Hepatocyte (in vitro differentiated cells): ENCODE data around the gene NME7. TPM values are rescaled to one million over a fixed set of nuclear protein-coding genes. Genes with fewer than 3 reads are reported as not detected.

Source experiments
- DNase-seq: peaks from one replicate; pipeline ENCODE4 v3.0.0-alpha.2; 2016; ENCODE audit warnings: low spot score
- H2AFZ ChIP-seq: fragments of 200-600 bp; sonication (generic); 2 replicates; pipeline ENCODE4 v1.6.0; 2016; ENCODE audit warnings: antibody characterized with exemption, mild to moderate bottlenecking
- H3K27ac ChIP-seq: fragments of 200-600 bp; sonication (generic); 2 replicates; pipeline ENCODE4 v1.5.1; 2016; ENCODE audit warnings: mild to moderate bottlenecking
- H3K27me3 ChIP-seq: fragments of 200-600 bp; sonication (generic); 2 replicates; pipeline ENCODE4 v1.6.1; 2016
- H3K36me3 ChIP-seq: fragments of 200-600 bp; sonication (generic); replicated peaks from 2 replicates; pipeline ENCODE4 v1.5.1; 2016; ENCODE audit warnings: low read depth; ENCODE audit not compliant: insufficient read depth
- H3K4me1 ChIP-seq: fragments of 200-600 bp; sonication (generic); 2 replicates; pipeline ENCODE4 v1.5.1; 2016; ENCODE audit warnings: mild to moderate bottlenecking, moderate library complexity; ENCODE audit not compliant: insufficient read depth
- H3K4me2 ChIP-seq: fragments of 200-600 bp; sonication (generic); 2 replicates; pipeline ENCODE4 v1.6.0; 2016
- H3K4me3 ChIP-seq: fragments of 200-600 bp; sonication (generic); 2 replicates; pipeline ENCODE4 v1.5.1; 2016; ENCODE audit warnings: mild to moderate bottlenecking
- H3K79me2 ChIP-seq: fragments of 200-600 bp; sonication (generic); 2 replicates; pipeline ENCODE4 v1.6.0; 2017; ENCODE audit warnings: mild to moderate bottlenecking
- H3K9me2 ChIP-seq: fragments of 200-600 bp; sonication (generic); replicated peaks from 2 replicates; pipeline ENCODE4 v1.6.0; 2017; ENCODE audit warnings: mild to moderate bottlenecking; ENCODE audit not compliant: insufficient read depth
- H3K9me3 ChIP-seq: fragments of 200-600 bp; sonication (generic); 2 replicates; pipeline ENCODE4 v1.5.1; 2016; ENCODE audit warnings: low read depth, mild to moderate bottlenecking
- H4K20me1 ChIP-seq: fragments of 200-600 bp; sonication (generic); 2 replicates; pipeline ENCODE4 v1.6.0; 2016; ENCODE audit warnings: mild to moderate bottlenecking; ENCODE audit not compliant: insufficient read depth, poor library complexity, severe bottlenecking
- CTCF ChIP-seq: fragments of 200-600 bp; sonication (generic); IDR thresholded peaks from 2 replicates; pipeline ENCODE4 v1.5.1; 2016; ENCODE audit warnings: antibody characterized with exemption, mild to moderate bottlenecking; ENCODE audit not compliant: poor library complexity
- EZH2 ChIP-seq: fragments of 200-600 bp; sonication (generic); IDR thresholded peaks from 2 replicates; pipeline ENCODE4 v1.6.1; 2016; ENCODE audit warnings: antibody characterized with exemption, mild to moderate bottlenecking, borderline replicate concordance
- EZH2phosphoT487 ChIP-seq: fragments of 200-600 bp; sonication (generic); IDR thresholded peaks from one replicate; pipeline ENCODE4 v1.6.1; 2018; ENCODE audit warnings: antibody characterized with exemption, mild to moderate bottlenecking, low read depth, moderate library complexity; ENCODE audit not compliant: unreplicated experiment, severe bottlenecking
- WGBS: methylation state at CpG from one replicate; pipeline ENCODE4 v1.1.6; 2016; ENCODE audit warnings: low lambda C conversion rate; ENCODE audit errors: missing lambda C conversion rate; 5-methylcytosine and 5-hydroxymethylcytosine counted together
- polyA plus RNA-seq: library from polyadenylated mRNA; unstranded; fragments of >200 nt; fragmentation: Nextera tagmentation; extraction: Ambion mirVana; gene quantifications from 2 replicates; pipeline ENCODE4 v1.2.1, GENCODE V29; 2016
- total RNA-seq: library from RNA; depleted of rRNA; stranded (reverse); fragments of >200 nt; gene quantifications from 2 replicates; pipeline ENCODE4 v1.2.3, GENCODE V29; 2014

The NME7 gene
- total and polyA plus RNA-seq, 2 experiments from 2014 or later = 13.7 to 76.5 TPM

GRCh38 chr1:169259816-169260215 lies 107.8 kb downstream of the NME7 start:
- H3K4me3 ChIP-seq = no peak overlapping the region
- 95% methylated on average over 2 of the region's 2 CpGs for WGBS
- no peaks in the 10 kb centered on the region for H3K27me3 ChIP-seq
- no peak overlapping the region for H2AFZ ChIP-seq
- H3K27ac ChIP-seq = no peak overlapping the region
- no peak overlapping the region for H3K4me2 ChIP-seq
- no peaks in the 10 kb centered on the region for H3K79me2 ChIP-seq
- no peaks in the 10 kb centered on the region for H3K9me2 ChIP-seq
- no peaks in the 10 kb centered on the region for H3K36me3 ChIP-seq
- no peaks in the 10 kb centered on the region for H4K20me1 ChIP-seq
- TF ChIP-seq EZH2phosphoT487 = no peak
- TF ChIP-seq CTCF = no peak
- no peak for TF ChIP-seq EZH2
- H3K4me1 ChIP-seq = no peaks in the 10 kb centered on the region
- peaks cover 8% of the 10 kb centered on the region for H3K9me3 ChIP-seq
- no peak for DNase-seq

- Histone ChIP-seq H2AFZ (no peak overlapping the region), H3K79me2 (no peaks in the 10 kb centered on the region), H3K27ac (no peak overlapping the region), H3K4me2 (no peak overlapping the region), H3K4me3 (no peak overlapping the region), H3K36me3 (no peaks in the 10 kb centered on the region), H3K9me2 (no peaks in the 10 kb centered on the region), H3K27me3 (no peaks in the 10 kb centered on the region), H3K9me3 (no peaks in the 10 kb centered on the region), H3K4me1 (no peaks in the 10 kb centered on the region), H4K20me1 (no peaks in the 10 kb centered on the region)
- TF ChIP-seq EZH2phosphoT487 (no peak), CTCF (no peak), EZH2 (no peak)
- 73% methylated on average over 3 of the region's 3 CpGs for WGBS
- no peak for DNase-seq
Measured at GRCh38 chr1:169250795-169251194, 116.8 kb downstream of the NME7 start.

- Histone ChIP-seq H2AFZ (no peak overlapping the region), H3K4me1 (no peaks in the 10 kb centered on the region), H3K27me3 (no peaks in the 10 kb centered on the region), H3K4me2 (no peak overlapping the region), H4K20me1 (no peaks in the 10 kb centered on the region), H3K79me2 (no peaks in the 10 kb centered on the region), H3K9me3 (no peaks in the 10 kb centered on the region), H3K9me2 (no peaks in the 10 kb centered on the region), H3K36me3 (no peaks in the 10 kb centered on the region), H3K27ac (no peak overlapping the region), H3K4me3 (no peak overlapping the region)
- no peak for DNase-seq
- no peak for TF ChIP-seq CTCF
- 64% methylated on average over 2 of the region's 2 CpGs for WGBS
Measured at GRCh38 chr1:169250022-169250421, 117.6 kb downstream of the NME7 start.

GRCh38 chr1:169249611-169250010 lies 118.0 kb downstream of the NME7 start:
- Histone ChIP-seq H3K9me3 (no peaks in the 10 kb centered on the region), H3K27ac (no peak overlapping the region), H3K4me2 (no peak overlapping the region), H4K20me1 (no peaks in the 10 kb centered on the region), H3K9me2 (no peaks in the 10 kb centered on the region), H2AFZ (no peak overlapping the region), H3K79me2 (no peaks in the 10 kb centered on the region), H3K4me1 (no peaks in the 10 kb centered on the region), H3K36me3 (no peaks in the 10 kb centered on the region), H3K27me3 (no peaks in the 10 kb centered on the region), H3K4me3 (no peak overlapping the region)
- WGBS = 89% methylated on average over 1 of the region's 1 CpG
- DNase-seq = no peak
- TF ChIP-seq CTCF (no peak), EZH2phosphoT487 (no peak), EZH2 (no peak)
